Skeletal muscle tissue (tissue), 4 donors: ENCODE results near the gene ZBTB33. TPM values are rescaled to one million over a fixed set of nuclear protein-coding genes. Genes with fewer than 3 reads are reported as not detected.

ENCODE experiments used
- H3K27ac ChIP-seq: one replicate; pipeline ENCODE4 v1.7.0; 2013; ENCODE audit warnings: mild to moderate bottlenecking, low read depth, low read length, inconsistent platforms
- H3K27me3 ChIP-seq, 3 donors: one replicate each; pipeline ENCODE4 v1.7.0; 2013; ENCODE audit warnings: low read length in 3 of 3; ENCODE audit not compliant: control insufficient read depth in 3 of 3, insufficient read depth in 3 of 3
- H3K36me3 ChIP-seq, 3 donors: one replicate each; pipeline ENCODE4 v1.7.0; 2013; ENCODE audit warnings: low read length in 3 of 3; ENCODE audit not compliant: control insufficient read depth in 3 of 3, insufficient read depth in 3 of 3
- H3K4me1 ChIP-seq, 3 donors: one replicate each; pipeline ENCODE4 v1.7.0; 2013; ENCODE audit warnings: low read length in 3 of 3, mild to moderate bottlenecking in 3 of 3; ENCODE audit not compliant: control insufficient read depth in 3 of 3, insufficient read depth in 3 of 3
- H3K4me3 ChIP-seq, 3 donors: one replicate each; pipeline ENCODE4 v1.7.0; 2013; ENCODE audit warnings: low read length in 3 of 3
- H3K9ac ChIP-seq, 3 donors: one replicate each; pipeline ENCODE4 v1.7.0; 2013; ENCODE audit warnings: low read length in 3 of 3, mild to moderate bottlenecking in 3 of 3, moderate library complexity in 2 of 3, low read depth in 1 of 3
- H3K9me3 ChIP-seq, 3 donors: one replicate each; pipeline ENCODE4 v1.7.0; 2013; ENCODE audit warnings: low read length in 3 of 3; ENCODE audit not compliant: control insufficient read depth in 3 of 3
- total RNA-seq: library from RNA; depleted of rRNA; stranded (reverse); fragments of >200 nt; gene quantifications from one replicate; pipeline ENCODE4 v1.2.3, GENCODE V29; 2014
- donor health status: Osteomylitis.

ZBTB33 gene
- total RNA-seq, 1 donor from 2014 or later = 10.4 TPM

DNA sequence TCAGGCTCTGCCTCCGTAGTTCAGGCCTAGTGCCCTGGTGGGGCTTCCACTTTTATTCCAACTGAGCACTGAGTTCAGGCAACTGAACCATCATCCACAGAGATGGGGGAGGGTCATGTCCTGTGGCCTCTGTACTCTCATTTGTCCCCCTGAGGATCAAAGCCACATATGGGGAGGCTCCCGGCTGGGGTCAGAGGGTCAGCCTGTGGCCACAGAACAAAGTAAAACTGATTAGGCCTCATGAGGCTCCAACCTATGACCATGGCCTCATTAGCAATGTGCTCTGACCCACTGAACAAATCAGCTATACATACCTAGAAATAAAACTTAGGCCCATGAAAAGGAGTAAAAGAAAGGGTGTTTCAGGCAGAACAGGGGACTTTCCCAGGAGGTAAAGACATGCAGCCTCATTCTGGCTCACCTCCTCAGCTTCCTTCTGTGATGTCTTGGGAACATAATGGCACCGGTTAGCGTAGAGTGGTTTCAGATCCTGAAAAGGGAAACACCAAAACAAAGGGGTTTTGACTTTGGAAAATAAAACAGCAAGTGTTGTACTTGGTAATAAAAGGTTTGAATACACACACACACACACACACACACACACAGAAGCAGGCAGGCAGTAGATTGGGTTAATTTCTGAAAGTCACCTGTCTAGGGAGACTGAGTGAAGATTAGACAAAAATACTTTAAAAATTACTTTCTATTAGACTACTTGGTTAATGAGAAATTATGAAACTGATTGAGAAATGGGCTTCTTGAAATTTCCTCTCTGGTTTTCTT is 36.3 kb downstream of the ZBTB33 start:
- Histone ChIP-seq H3K27me3 (peaks cover 0 to 4% (median 0%) of the 10 kb centered on the region in 3 donors), H3K9me3 (no peaks in the 10 kb centered on the region), H3K36me3 (no peaks in the 10 kb centered on the region), H3K9ac (no peak overlapping the region), H3K27ac (no peak overlapping the region), H3K4me1 (no peaks in the 10 kb centered on the region), H3K4me3 (no peak overlapping the region)

DNA sequence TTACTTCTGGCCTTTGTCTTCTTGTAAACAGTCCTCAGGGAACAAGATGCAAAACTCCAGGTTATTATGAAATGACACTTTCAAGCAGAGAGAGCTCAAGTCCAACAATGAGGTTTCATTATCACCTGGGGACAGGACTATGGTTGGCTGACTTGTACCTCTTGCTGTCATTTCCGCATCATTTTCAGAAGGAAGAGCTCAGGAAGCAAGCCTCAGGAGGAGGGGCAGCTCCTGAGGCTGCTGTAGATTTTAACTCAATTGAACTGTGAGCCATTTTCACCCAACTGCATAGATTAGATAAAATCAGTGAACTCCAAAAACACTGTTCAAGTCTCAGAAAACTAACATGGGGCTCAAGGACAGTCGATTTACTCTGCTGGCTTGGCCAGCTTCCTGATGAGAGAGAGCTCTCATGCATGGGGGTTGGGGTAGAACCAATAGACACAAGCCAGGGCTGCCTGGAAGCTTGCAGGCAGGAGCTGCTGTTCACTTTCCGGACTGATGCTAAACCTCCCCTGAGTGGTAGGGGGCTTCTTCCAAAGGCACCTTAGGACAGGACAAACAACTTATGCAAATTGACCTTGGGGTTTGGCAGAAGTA is 37.0 kb downstream of the ZBTB33 start:
- no peaks in the 10 kb centered on the region for H3K9me3 ChIP-seq
- no peak overlapping the region for H3K9ac ChIP-seq
- no peaks in the 10 kb centered on the region for H3K4me1 ChIP-seq
- H3K36me3 ChIP-seq = no peaks in the 10 kb centered on the region
- H3K27me3 ChIP-seq = peaks cover 0 to 4% (median 0%) of the 10 kb centered on the region in 3 donors
- no peak overlapping the region for H3K4me3 ChIP-seq
- H3K27ac ChIP-seq = no peak overlapping the region

DNA sequence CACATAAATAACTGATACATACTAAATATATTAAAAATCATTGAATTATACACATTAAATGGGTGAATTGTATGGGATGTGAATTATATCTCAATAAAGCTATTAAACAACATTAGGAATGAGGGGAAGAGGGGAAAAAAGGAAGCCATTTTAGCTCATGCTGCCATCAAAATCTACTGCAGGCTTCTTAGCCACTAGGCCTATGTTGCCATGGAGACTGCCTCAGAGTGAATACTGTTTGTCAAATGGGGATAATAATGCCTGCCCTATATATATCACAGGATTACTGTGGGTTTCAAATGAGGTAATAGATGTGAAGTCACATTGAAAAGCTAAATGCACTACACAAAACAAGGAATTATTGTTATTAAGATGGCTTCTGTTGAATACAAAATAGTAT is 39.5 kb downstream of the ZBTB33 start:
- no peak overlapping the region for H3K27ac ChIP-seq
- no peaks in the 10 kb centered on the region for H3K9me3 ChIP-seq
- no peaks in the 10 kb centered on the region for H3K27me3 ChIP-seq
- H3K9ac ChIP-seq = no peak overlapping the region
- H3K4me3 ChIP-seq = no peak overlapping the region
- no peaks in the 10 kb centered on the region for H3K4me1 ChIP-seq
- no peaks in the 10 kb centered on the region for H3K36me3 ChIP-seq

DNA sequence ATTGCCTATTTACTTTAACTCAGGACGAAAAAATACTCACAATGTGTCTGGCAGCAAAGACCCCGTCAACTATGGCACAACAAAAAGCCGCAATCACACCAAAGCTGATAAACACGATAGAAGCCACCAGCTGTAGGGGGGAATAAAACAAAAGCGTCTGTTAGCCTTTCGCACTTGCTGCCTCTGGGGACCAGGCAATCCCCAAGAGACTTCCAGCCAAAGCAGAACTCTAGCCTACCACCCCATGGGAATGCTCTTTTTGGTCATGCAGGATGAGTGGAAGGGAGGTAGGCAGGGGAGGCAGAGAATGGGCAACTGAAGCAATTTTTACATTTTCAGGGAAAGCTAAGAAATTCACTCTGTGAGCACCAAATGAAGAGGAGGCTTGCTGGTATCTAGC is 40.6 kb downstream of the ZBTB33 start:
- H3K9me3 ChIP-seq = no peaks in the 10 kb centered on the region
- no peaks in the 10 kb centered on the region for H3K4me1 ChIP-seq
- H3K27ac ChIP-seq = no peak overlapping the region
- H3K9ac ChIP-seq = no peak overlapping the region
- H3K27me3 ChIP-seq = no peaks in the 10 kb centered on the region
- H3K4me3 ChIP-seq = no peak overlapping the region
- no peaks in the 10 kb centered on the region for H3K36me3 ChIP-seq

DNA sequence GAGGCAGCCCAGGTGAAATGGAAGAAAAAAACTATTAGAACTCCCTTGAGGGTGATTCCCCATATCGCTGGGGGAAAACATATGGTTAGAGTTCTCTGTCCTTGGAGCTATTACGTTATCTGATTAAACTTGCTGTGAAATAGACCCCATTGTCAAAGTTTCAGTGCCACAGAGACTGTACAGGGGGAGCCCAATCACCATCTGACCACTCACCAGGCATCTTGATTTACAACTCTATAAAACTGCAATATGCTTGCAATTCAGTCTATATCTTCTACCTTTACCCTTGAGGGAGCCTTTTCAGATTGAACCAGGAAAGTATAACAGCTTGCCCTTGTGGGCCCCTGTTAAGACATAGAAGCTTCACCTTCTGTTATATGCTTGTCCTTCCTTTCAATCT is 42.4 kb downstream of the ZBTB33 start:
- Histone ChIP-seq H3K36me3 (no peaks in the 10 kb centered on the region), H3K27me3 (no peaks in the 10 kb centered on the region), H3K4me3 (no peak overlapping the region), H3K27ac (no peak overlapping the region), H3K4me1 (no peaks in the 10 kb centered on the region), H3K9me3 (no peaks in the 10 kb centered on the region), H3K9ac (no peak overlapping the region)

DNA sequence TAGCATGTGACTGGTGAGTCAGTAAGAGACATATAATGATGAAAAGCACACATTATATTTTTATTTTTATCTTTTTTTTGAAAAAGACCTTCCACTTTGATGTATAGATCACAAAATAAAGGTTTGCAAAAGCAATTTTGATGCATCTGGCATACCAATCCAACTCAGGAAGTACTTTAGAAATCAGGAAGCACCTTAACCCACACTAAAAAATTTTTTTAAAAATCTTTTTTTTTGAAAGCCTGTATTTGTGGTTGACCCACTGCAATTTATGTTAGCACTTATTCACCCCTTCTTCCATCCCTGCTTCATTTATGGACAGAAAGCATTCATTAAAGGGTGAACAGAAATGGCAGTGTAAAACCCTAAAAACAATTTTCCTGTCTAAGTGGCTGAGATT is 44.0 kb downstream of the ZBTB33 start:
- H3K27ac ChIP-seq = no peak overlapping the region

DNA sequence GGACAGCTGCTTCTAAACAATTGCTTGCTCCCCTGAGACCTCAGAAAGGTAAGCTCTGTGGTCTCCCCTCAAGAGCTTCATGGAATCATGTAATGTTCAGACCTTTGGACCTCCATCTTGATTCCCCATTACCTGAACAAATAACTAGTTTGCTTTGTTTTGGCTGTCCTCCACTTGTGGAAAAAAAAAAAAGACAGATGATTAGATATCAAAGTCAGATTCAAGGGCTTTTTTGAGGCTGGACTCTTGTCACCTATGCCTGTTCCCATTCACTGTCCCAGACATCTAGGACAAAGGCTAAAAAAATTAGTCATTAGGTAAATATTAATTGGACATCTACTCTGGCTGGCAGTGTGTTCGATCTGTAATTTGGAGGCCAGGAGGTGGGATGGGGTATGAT is 47.3 kb downstream of the ZBTB33 start:
- Histone ChIP-seq H3K9ac (no peak overlapping the region), H3K9me3 (no peaks in the 10 kb centered on the region), H3K27ac (no peak overlapping the region), H3K4me3 (no peak overlapping the region), H3K27me3 (no peaks in the 10 kb centered on the region), H3K4me1 (no peaks in the 10 kb centered on the region), H3K36me3 (no peaks in the 10 kb centered on the region)

More for the DNA sequence above, 44.0 kb downstream of the ZBTB33 start:
- Histone ChIP-seq H3K36me3 (no peaks in the 10 kb centered on the region), H3K9ac (no peak overlapping the region), H3K4me1 (no peaks in the 10 kb centered on the region), H3K9me3 (no peaks in the 10 kb centered on the region), H3K27me3 (no peaks in the 10 kb centered on the region), H3K4me3 (no peak overlapping the region)

DNA sequence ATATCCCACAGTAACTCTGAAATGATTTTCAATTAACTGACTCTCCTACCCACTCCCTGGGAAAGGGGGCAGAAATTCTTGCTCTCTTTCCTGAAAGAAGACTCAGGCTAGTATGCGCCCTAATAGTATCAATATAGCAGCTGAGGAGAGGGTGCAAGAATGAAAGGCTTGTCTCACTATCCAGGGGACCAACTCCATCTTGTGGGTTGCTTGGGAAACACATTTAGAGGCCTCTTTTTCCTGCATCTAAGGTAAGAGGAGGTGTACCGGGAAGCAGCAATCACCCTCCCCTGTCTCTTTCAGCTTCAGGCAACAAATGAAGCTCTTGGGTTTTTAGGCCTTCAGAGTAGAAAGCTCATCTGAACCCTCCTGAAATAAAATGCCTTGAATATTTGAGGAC is 49.3 kb downstream of the ZBTB33 start:
- H3K27me3 ChIP-seq = no peaks in the 10 kb centered on the region
- H3K9ac ChIP-seq = no peak overlapping the region
- peaks cover 0 to 4% (median 0%) of the 10 kb centered on the region in 3 donors for H3K4me1 ChIP-seq
- H3K27ac ChIP-seq = no peak overlapping the region
- H3K36me3 ChIP-seq = no peaks in the 10 kb centered on the region
- no peaks in the 10 kb centered on the region for H3K9me3 ChIP-seq
- H3K4me3 ChIP-seq = no peak overlapping the region

DNA sequence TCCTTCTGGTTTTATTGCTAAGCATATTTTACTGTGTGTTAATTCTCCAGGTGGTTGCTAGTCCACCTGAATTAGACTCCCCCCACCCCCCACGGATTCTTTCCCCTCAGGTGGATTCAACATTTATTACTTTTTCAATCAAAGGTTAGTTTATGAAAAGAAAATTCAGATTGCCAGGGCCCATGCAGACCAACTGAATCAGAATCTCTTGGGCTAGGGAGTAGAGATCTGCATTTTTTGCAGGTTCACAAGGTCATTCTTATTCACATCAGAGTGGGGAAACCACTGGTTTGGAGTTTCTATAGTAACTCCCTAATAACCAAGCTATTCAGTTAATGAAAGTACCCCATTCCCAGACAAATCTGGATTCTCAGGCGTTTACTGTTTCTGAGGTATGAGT is 50.9 kb downstream of the ZBTB33 start:
- Histone ChIP-seq H3K4me3 (no peak overlapping the region), H3K4me1 (peaks cover 0 to 4% (median 0%) of the 10 kb centered on the region in 3 donors), H3K9ac (no peak overlapping the region), H3K36me3 (no peaks in the 10 kb centered on the region), H3K27ac (no peak overlapping the region), H3K27me3 (no peaks in the 10 kb centered on the region), H3K9me3 (no peaks in the 10 kb centered on the region)

DNA sequence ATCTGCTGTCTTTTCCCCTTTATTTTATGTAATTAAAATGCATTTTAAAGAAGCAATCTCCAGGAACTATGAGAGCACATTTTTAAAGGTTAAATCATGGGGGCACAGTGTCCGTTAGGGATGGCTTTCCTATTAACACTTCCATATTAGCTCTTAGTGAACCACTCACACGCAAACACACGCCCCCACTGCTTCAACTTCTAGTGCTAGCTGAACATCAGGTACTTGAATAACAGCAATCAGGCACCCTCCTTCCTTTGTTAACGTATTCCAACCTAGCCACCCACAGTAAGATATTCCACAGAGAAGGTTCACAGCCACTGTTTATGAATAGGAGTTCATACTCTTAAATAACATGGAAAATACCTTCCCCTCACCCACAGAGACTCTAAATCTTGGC is 51.3 kb downstream of the ZBTB33 start:
- Histone ChIP-seq H3K27me3 (no peaks in the 10 kb centered on the region), H3K27ac (no peak overlapping the region), H3K4me3 (no peak overlapping the region), H3K9me3 (no peaks in the 10 kb centered on the region), H3K4me1 (peaks cover 0 to 4% (median 0%) of the 10 kb centered on the region in 3 donors), H3K9ac (no peak overlapping the region), H3K36me3 (no peaks in the 10 kb centered on the region)
